ENCODE data around the gene SFRP2.

SFRP2 gene

DNA sequence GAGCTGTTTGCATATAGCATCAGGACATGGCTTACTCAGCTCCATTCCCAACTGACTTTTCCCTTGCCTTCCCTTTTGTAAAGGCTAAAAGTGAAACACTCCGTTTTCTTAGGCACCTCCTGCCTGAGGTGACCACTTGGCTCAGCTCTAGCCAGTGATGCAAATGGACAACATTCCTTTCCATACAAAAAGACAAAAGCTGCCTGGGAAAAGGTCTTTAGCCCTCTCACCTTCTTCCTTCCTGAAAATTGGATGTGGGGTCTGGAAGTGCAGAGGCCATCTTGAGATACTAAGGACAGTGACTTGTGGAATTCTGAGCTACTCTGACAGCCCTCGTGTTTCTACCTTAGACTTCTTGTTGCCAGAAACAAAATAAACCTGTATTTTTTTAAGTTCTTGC lies 27.7 kb upstream of the SFRP2 start:
- Histone ChIP-seq H3K9me3 (ENCODE audit: low read length) (no peaks in the 10 kb centered on the region), H3K36me3 (ENCODE audit: insufficient read depth, low read length) (no peaks in the 10 kb centered on the region), H3K27me3 (ENCODE audit: control insufficient read depth in 1 of 2, insufficient read depth in 2 of 2, low read length in 2 of 2) (no peaks in the 10 kb centered on the region), H3K27ac (ENCODE audit: low read depth, low read length) (no peak overlapping the region), H3K4me1 (ENCODE audit: insufficient read depth, low read length) (no peaks in the 10 kb centered on the region), H3K9ac (ENCODE audit: low read length) (no peak overlapping the region), H3K4me3 (ENCODE audit: low read depth in 1 of 2, low read length in 2 of 2) (no peak overlapping the region)

DNA sequence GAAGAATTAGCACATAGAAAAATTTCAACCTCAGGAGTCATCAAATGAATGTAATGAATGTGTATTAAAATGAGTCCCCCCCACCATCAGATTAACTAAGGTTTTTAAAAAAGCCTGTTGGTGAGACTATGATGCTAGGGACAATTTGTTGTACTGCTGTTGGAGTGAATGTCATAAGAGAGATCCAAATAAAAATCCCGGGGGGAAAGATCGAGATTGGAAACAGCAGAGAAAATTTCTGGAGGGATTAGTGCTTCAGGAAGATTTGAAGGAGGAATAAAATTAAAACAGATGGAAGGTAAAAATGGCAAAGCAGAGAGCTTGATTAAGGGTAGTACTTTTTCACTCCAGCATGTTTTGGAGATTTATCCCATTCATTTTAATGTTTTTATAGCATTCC lies 25.9 kb upstream of the SFRP2 start:
- H3K27me3 ChIP-seq (ENCODE audit: control insufficient read depth in 1 of 2, insufficient read depth in 2 of 2, low read length in 2 of 2) = no peaks in the 10 kb centered on the region
- no peak overlapping the region for H3K27ac ChIP-seq (ENCODE audit: low read depth, low read length)
- no peaks in the 10 kb centered on the region for H3K36me3 ChIP-seq (ENCODE audit: insufficient read depth, low read length)
- H3K9ac ChIP-seq (ENCODE audit: low read length) = no peak overlapping the region
- H3K9me3 ChIP-seq (ENCODE audit: low read length) = no peaks in the 10 kb centered on the region
- no peaks in the 10 kb centered on the region for H3K4me1 ChIP-seq (ENCODE audit: insufficient read depth, low read length)
- no peak overlapping the region for H3K4me3 ChIP-seq (ENCODE audit: low read depth in 1 of 2, low read length in 2 of 2)

- H3K36me3 ChIP-seq (ENCODE audit: insufficient read depth, low read length) = no peaks in the 10 kb centered on the region
- no peaks in the 10 kb centered on the region for H3K9me3 ChIP-seq (ENCODE audit: low read length)
- no peak overlapping the region for H3K27ac ChIP-seq (ENCODE audit: low read depth, low read length)
- no peaks in the 10 kb centered on the region for H3K4me1 ChIP-seq (ENCODE audit: insufficient read depth, low read length)
- H3K4me3 ChIP-seq (ENCODE audit: low read depth in 1 of 2, low read length in 2 of 2) = no peak overlapping the region
- no peak overlapping the region for H3K9ac ChIP-seq (ENCODE audit: low read length)
- no peaks in the 10 kb centered on the region for H3K27me3 ChIP-seq (ENCODE audit: control insufficient read depth in 1 of 2, insufficient read depth in 2 of 2, low read length in 2 of 2)
Measured at GRCh38 chr4:153809916-153810810, 21.3 kb upstream of the SFRP2 start.

- Histone ChIP-seq H3K9ac (ENCODE audit: low read length) (no peak overlapping the region), H3K36me3 (ENCODE audit: insufficient read depth, low read length) (no peaks in the 10 kb centered on the region), H3K27me3 (ENCODE audit: control insufficient read depth in 1 of 2, insufficient read depth in 2 of 2, low read length in 2 of 2) (no peaks in the 10 kb centered on the region), H3K4me1 (ENCODE audit: insufficient read depth, low read length) (no peaks in the 10 kb centered on the region), H3K9me3 (ENCODE audit: low read length) (no peaks in the 10 kb centered on the region), H3K4me3 (ENCODE audit: low read depth in 1 of 2, low read length in 2 of 2) (no peak overlapping the region), H3K27ac (ENCODE audit: low read depth, low read length) (no peak overlapping the region)
Measured at GRCh38 chr4:153809307-153809706, 20.4 kb upstream of the SFRP2 start.

DNA sequence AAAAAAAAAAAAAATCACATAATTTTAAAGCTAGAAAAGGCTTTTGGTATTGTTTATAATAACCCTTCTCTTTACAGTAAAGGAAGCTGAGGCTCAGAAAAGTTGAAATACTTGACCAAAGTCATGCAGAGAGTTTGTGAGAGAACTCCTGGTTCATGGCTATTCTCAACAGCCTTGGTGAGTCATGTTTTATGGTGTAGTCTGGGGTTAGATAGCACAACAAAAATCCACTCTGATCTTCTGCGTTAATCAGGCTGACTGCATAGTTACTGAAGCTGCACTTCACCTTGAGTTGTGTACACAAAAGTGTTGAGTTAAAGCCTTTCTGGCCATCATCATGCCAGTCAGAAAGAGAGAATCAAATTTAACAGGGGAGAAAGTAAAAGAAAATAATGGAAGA lies 19.3 kb upstream of the SFRP2 start:
- H3K36me3 ChIP-seq (ENCODE audit: insufficient read depth, low read length) = no peaks in the 10 kb centered on the region
- no peaks in the 10 kb centered on the region for H3K4me1 ChIP-seq (ENCODE audit: insufficient read depth, low read length)
- H3K27me3 ChIP-seq (ENCODE audit: control insufficient read depth in 1 of 2, insufficient read depth in 2 of 2, low read length in 2 of 2) = no peaks in the 10 kb centered on the region
- no peak overlapping the region for H3K9ac ChIP-seq (ENCODE audit: low read length)
- no peaks in the 10 kb centered on the region for H3K9me3 ChIP-seq (ENCODE audit: low read length)
- no peak overlapping the region for H3K4me3 ChIP-seq (ENCODE audit: low read depth in 1 of 2, low read length in 2 of 2)
- H3K27ac ChIP-seq (ENCODE audit: low read depth, low read length) = no peak overlapping the region

DNA sequence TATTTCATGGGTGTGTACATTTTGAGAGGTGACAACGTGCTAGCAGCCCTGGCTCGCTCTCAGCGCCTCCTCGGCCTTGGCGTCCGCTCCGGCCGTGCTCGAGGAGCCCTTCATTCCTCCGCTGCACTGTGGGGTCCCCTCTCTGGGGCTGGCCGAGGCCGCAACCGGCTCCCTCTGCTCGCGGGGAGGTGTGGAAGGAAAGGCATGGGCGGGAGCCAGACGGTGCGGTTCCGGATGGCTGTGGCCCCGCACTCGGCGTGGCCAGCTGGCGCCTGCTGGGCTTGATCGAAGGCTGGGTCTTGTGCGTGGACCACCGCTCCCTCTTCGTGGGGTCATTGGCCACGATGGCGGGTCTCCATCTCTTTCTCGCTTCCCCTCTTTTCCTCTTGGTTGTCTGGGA lies 17.2 kb upstream of the SFRP2 start:
- Histone ChIP-seq H3K36me3 (ENCODE audit: insufficient read depth, low read length) (no peaks in the 10 kb centered on the region), H3K4me3 (ENCODE audit: low read depth in 1 of 2, low read length in 2 of 2) (no peak overlapping the region), H3K9ac (ENCODE audit: low read length) (no peak overlapping the region), H3K27me3 (ENCODE audit: control insufficient read depth in 1 of 2, insufficient read depth in 2 of 2, low read length in 2 of 2) (no peaks in the 10 kb centered on the region), H3K9me3 (ENCODE audit: low read length) (no peaks in the 10 kb centered on the region), H3K4me1 (ENCODE audit: insufficient read depth, low read length) (no peaks in the 10 kb centered on the region), H3K27ac (ENCODE audit: low read depth, low read length) (no peak overlapping the region)

GRCh38 chr4:153804722-153805121 lies 15.8 kb upstream of the SFRP2 start:
- H3K4me3 ChIP-seq (ENCODE audit: low read depth in 1 of 2, low read length in 2 of 2) = no peak overlapping the region
- H3K9me3 ChIP-seq (ENCODE audit: low read length) = no peaks in the 10 kb centered on the region
- no peaks in the 10 kb centered on the region for H3K36me3 ChIP-seq (ENCODE audit: insufficient read depth, low read length)
- no peak overlapping the region for H3K27ac ChIP-seq (ENCODE audit: low read depth, low read length)
- H3K27me3 ChIP-seq (ENCODE audit: control insufficient read depth in 1 of 2, insufficient read depth in 2 of 2, low read length in 2 of 2) = no peaks in the 10 kb centered on the region
- H3K9ac ChIP-seq (ENCODE audit: low read length) = no peak overlapping the region
- no peaks in the 10 kb centered on the region for H3K4me1 ChIP-seq (ENCODE audit: insufficient read depth, low read length)

GRCh38 chr4:153799694-153800074 lies 10.8 kb upstream of the SFRP2 start:
- Histone ChIP-seq H3K9me3 (ENCODE audit: low read length) (no peaks in the 10 kb centered on the region), H3K27me3 (ENCODE audit: control insufficient read depth in 1 of 2, insufficient read depth in 2 of 2, low read length in 2 of 2) (no peaks in the 10 kb centered on the region), H3K27ac (ENCODE audit: low read depth, low read length) (no peak overlapping the region), H3K9ac (ENCODE audit: low read length) (no peak overlapping the region), H3K4me1 (ENCODE audit: insufficient read depth, low read length) (no peaks in the 10 kb centered on the region), H3K36me3 (ENCODE audit: insufficient read depth, low read length) (no peaks in the 10 kb centered on the region), H3K4me3 (ENCODE audit: low read depth in 1 of 2, low read length in 2 of 2) (no peak overlapping the region)

DNA sequence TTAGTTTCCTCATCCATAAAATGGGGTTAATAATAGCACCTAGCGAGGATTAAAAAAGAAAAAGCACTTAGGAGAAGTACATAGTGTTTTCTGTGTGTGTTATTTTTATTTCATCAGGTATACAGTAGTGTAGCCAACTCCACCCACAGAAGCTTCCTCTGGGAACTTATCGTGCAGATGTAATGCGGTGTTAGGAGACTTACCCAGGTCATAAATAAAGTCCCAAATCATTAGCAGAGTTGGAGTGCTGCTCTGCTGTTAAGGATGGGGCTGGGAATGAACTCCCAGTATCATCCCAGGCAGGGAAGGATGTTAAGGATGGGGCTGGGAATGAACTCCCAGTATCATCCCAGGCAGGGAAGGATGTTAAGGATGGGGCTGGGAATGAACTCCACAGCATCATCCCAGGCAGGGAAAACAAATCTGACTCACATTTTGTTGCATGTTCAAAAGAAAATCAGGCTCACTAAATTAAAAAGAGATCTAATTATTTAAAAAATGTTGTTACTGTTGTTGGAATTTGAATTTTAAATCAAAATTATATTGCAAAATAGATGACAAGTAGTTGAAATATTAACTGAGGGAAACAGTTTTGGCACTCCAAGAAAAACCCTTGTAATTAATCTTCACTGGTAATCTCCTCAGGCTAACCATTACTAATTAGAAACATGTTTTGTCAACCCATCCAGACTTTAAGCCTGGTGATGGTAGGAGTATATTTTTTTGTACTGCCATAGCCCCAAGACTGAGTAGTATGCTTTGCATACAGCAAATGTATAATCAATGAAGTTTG lies 10.2 kb upstream of the SFRP2 start:
- H3K4me1 ChIP-seq (ENCODE audit: insufficient read depth, low read length) = no peaks in the 10 kb centered on the region

DNA sequence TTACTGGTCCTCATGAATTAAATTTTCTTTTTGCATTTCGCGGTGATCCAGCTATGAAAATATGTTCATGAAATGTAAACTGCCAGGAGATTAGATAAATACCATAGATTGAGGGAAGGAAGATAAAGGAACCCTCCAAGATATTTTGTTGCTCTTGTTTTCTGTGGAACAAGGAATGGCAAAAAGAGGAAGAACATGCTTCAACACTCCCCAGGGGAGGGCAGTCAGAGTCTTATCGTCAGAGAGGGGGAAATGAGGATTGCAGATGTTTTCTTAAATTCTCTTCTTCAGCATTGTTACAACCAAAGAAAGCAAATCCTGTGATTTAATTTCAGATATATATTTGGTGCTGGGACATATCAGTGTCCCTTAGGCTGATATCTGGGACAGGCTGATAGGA lies 9.5 kb upstream of the SFRP2 start:
- no peak overlapping the region for H3K9ac ChIP-seq (ENCODE audit: low read length)
- H3K4me3 ChIP-seq (ENCODE audit: low read depth in 1 of 2, low read length in 2 of 2) = no peak overlapping the region
- no peak overlapping the region for H3K27ac ChIP-seq (ENCODE audit: low read depth, low read length)
- H3K36me3 ChIP-seq (ENCODE audit: insufficient read depth, low read length) = no peaks in the 10 kb centered on the region
- H3K9me3 ChIP-seq (ENCODE audit: low read length) = no peaks in the 10 kb centered on the region
- no peaks in the 10 kb centered on the region for H3K4me1 ChIP-seq (ENCODE audit: insufficient read depth, low read length)
- H3K27me3 ChIP-seq (ENCODE audit: control insufficient read depth in 1 of 2, insufficient read depth in 2 of 2, low read length in 2 of 2) = peaks cover 4 to 6% of the 10 kb centered on the region in 2 donors

More for the DNA sequence above, 10.2 kb upstream of the SFRP2 start:
- Histone ChIP-seq H3K9me3 (ENCODE audit: low read length) (no peaks in the 10 kb centered on the region), H3K27ac (ENCODE audit: low read depth, low read length) (no peak overlapping the region), H3K27me3 (ENCODE audit: control insufficient read depth in 1 of 2, insufficient read depth in 2 of 2, low read length in 2 of 2) (peaks cover 0 to 2% of the 10 kb centered on the region in 2 donors), H3K9ac (ENCODE audit: low read length) (no peak overlapping the region), H3K36me3 (ENCODE audit: insufficient read depth, low read length) (no peaks in the 10 kb centered on the region), H3K4me3 (ENCODE audit: low read depth in 1 of 2, low read length in 2 of 2) (no peak overlapping the region)

- no peaks in the 10 kb centered on the region for H3K36me3 ChIP-seq (ENCODE audit: insufficient read depth, low read length)
- peaks cover 24% of the 10 kb centered on the region for H3K4me1 ChIP-seq (ENCODE audit: insufficient read depth, low read length)
- H3K9me3 ChIP-seq (ENCODE audit: low read length) = no peaks in the 10 kb centered on the region
- no peak overlapping the region for H3K4me3 ChIP-seq (ENCODE audit: low read depth in 1 of 2, low read length in 2 of 2)
- H3K27me3 ChIP-seq (ENCODE audit: control insufficient read depth in 1 of 2, insufficient read depth in 2 of 2, low read length in 2 of 2) = peaks cover 40 to 48% of the 10 kb centered on the region in 2 donors
- H3K9ac ChIP-seq (ENCODE audit: low read length) = no peak overlapping the region
- no peak overlapping the region for H3K27ac ChIP-seq (ENCODE audit: low read depth, low read length)
Measured at GRCh38 chr4:153794006-153794405, 5.1 kb upstream of the SFRP2 start.

Measured in muscle layer of colon (tissue), 2 donors.